GM18498 (cell line): ENCODE results near the gene KDM4C.

ENCODE experiments used
- ATAC-seq: cut with Tn5 transposase; IDR thresholded peaks from one replicate; pipeline ENCODE4 v1.9.1; 2021; ENCODE audit warnings: mild to moderate bottlenecking, moderate library complexity; ENCODE audit not compliant: unreplicated experiment

Gene KDM4C

GRCh38 chr9:6852243-6852963, 94.6 kb downstream of the KDM4C start:
- ATAC-seq, result no peak

GRCh38 chr9:6855860-6856259, 98.1 kb downstream of the KDM4C start:
- ATAC-seq, result no peak

GRCh38 chr9:6864102-6864501, 106.3 kb downstream of the KDM4C start:
- no peak for ATAC-seq

DNA sequence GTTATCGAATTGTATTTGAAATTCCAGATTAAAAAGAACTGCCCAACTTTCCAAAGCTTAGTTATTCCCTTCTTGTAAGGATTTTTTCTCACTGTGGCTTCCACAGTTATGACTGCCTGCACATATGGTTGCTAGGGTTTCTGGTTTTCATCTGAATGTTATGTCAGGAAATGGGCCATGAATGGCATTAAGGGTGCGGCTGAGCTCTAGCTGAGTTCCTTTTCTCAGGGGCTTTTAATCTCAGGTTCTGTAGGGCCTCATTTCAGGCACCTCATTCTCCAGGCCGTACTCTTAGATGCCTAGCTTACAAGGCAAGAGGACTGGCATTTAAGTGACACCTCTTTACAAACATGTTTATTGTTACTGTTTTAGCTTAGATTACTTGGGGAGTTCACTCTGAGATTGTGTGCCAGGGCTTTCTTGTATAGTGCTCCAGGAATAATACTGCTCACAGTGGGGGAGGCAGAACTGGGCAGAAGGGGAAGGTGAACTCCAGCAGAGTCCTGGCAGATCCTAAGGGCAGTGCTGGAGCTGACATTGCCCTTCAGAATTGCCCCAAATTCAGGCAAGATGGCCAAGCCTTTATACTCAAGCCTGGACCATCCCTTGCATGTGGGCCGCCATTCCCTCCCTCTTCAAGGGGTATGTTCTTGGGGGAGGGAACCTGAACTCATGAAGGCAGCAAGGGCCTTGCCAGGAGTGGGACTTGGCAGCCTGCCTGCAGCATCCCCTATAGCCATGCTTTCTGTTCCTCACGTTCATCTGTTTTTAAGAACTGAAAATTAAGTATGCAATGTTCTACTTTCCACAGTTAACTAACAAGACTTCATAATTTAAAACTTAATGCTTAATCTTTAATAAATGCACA, 111.5 kb downstream of the KDM4C start:
- no peak for ATAC-seq

DNA sequence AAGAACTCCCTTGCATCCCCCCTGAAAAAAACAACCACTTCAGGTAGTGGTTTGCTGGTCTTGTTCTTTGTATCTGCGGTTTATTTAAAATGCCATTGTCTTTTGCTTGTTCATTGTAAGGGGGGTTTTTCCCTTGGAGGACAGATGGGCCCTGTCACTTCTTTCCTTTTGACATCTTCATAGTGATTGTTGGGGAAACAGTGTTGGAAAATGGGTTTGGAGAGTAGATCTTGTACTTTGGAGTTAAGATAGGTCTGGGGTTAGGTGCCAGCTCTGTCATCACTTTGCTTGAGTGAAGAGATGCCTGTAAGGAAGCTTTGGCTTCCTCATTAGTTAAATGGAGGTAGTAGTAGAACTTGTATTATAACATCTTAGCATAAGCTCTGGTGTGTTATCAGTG, 112.4 kb downstream of the KDM4C start:
- ATAC-seq, result no peak

DNA sequence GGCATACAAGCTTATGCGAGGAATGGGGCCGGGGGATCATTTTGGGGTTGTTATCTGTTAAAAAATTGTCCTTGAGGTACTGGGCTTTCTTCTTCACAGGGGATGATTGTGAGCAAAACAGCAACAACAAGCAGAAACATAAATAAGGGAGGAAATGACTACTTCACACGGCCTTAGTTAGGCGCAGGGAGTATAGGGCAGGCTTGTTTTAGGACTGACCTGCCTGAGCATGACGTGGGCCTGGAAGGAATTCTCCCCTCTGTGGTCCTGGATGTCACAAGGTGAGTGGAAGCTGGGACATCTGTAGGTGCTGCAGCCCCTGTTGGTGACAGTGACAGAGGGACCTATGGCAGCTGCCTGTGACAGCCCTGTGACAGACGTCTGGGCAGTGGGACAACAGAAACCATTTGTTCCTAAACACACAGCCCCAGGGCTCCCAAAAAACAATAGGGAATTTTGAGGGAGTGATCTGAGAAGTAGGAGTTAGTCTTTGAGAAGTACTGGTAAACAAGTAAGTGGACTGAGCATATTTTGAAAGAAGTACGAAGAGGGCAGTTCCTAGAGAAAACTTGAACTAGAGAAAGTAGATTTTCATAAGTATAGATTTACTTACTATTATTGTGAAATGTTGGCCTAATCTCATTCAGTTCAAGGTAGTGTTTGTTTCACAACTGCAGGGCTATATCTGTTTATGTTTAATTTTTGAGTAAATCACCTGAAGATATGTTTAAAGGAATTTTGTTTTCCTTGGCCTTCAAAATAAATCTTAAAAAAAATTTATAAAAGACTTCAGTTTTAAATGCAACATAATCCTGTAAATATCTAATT, 113.1 kb downstream of the KDM4C start:
- no peak for ATAC-seq

DNA sequence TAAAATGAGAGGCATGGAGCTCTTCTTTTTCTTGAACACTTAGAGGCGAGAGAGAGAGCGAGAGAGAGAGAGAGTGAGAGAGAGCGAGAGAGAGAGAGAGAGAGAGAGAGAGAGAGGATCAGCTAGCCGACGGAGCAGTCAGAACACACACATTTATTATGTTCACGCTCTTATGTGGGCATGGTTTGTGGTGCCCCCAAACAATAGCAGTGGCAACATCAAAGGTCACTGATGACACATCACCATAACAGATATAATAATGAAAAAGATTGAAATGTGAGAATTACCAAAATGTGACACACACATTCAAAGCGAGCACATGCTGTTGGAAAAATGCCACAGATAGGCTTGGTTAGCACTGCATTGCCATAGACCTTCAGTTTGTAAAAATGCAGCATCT, 116.1 kb downstream of the KDM4C start:
- ATAC-seq, result no peak

DNA sequence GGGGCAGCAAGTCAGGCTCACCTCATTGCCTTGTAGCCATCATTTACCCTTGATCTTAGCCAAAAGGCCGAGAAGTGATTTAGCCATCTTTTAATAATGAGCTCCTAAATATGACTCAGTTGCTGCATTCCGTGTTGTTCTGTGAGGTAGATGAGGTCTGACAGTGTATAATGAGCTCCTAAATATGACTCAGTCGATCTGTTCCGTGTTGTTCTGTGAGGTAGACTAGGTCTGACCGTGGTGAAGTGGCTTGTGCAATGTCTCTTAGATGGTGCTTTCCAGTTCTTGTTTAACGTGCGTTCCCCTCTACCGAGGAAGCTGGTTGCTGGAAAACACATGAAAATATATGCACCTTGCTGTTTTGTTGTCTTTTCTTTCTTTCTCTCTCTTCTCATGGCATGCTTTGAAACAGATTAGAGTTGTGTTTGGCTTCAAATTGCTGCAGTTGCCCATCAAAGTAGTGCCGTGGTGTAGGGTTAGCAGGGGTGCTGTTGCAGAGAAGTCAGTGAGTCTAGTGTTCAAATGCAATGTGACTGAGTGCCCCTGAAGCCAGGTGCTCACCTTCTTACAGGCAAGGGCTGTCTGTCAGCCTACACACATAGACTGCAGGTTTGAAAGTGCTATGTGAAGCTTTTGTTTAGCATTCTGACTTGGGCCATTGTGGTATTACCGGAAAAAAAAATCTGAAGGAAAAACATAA, 118.6 kb downstream of the KDM4C start:
- no peak for ATAC-seq

- no peak for ATAC-seq
These were observed 119.9 kb downstream of the KDM4C start for GRCh38 chr9:6877671-6878161.

GRCh38 chr9:6880626-6881025, 122.9 kb downstream of the KDM4C start:
- no peak for ATAC-seq

DNA sequence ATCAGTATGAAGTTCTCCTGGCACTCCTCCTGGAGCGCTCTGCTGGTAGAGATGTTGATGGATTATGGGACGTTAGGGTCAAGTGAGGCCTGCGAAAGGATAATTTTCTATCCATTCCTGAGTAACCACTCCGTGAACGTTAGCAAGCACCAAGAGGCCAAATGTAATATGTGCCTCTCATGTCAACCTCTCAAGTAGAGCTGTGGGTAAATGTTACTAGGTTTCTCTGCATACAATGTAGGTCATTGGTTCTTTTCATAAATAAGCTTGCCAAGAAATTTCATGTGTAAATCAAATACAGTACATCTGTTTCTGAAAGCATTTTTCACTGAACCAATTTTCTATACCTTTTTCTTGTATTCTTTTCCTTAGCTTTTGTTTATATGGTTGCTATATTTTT, 126.3 kb downstream of the KDM4C start:
- no peak for ATAC-seq

DNA sequence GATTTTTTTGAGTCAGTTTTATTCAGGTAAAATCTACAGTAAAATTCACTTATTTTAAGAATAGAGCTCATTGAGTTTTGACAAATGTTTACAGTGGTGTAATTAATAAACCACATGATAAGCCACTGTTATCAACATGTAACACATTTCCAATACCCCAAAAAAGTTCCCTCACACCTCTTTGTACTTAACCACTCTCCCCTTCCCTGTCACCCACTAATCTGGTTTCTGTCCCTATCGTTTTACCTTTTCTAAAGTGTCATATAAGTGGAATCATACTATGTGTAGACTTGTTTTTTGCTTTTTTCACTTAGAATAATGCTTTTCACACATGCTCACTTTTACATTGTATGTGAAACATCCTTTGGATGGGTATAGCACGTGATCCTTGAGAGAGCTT, 127.2 kb downstream of the KDM4C start:
- no peak for ATAC-seq

- no peak for ATAC-seq
These were observed 129.3 kb downstream of the KDM4C start for GRCh38 chr9:6887051-6887450.

DNA sequence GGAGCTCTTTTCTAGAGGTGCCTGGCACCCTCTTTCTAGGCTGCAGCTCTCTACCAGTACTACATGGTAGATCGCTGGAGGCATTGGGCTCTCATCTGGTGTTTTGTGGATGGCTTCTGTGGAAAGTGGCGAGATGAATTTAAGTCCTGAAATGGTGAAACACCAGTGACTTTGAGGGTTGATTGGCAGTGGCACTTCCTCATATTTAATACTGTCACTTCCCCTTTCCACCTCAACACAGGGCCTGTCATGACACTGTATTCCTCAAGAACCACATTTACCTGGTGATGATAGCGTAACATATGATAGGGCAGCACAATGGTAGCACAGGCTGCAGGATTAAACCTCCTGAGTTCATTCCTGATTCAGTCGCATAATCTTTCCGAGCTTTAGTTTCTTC, 132.1 kb downstream of the KDM4C start:
- no peak for ATAC-seq

DNA sequence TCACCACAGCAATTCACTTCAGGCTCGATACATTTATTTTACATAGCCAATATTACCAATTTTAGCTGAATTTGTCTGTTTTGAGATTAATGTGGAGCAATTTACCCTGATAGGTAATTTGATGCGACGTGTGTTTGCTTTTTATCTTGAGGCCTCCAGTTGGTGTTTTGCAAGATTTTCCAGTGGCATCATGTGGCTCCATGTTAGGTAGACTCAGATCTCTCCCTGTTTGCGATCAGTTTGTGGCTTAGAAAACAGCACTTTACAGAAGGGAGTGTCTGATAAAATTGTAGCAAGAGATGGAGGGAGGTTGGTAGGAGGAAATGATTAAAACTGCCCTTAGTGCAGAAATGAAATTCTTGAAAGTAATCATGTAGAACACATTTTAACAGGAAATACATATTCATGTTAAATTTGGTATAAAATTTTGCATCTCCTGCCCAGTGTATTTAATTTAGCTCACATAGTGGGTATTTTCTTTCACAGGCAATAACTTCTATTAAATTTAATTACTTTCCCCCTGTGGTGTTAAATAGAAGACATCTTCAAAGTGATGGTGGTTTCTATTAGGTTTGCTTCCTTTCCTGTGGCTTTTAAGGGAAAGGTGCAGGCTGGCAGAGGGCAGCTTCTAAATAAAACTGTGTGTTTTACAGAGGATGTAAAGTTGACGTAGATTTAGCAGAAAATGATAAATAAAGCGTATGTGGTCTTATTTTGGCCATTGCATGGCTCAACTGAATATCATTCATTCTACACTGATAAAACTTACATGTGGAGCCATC, 135.8 kb downstream of the KDM4C start:
- ATAC-seq, result peak; percentile 39

GRCh38 chr9:6894135-6894534, 136.4 kb downstream of the KDM4C start:
- peak; percentile 88 for ATAC-seq

- no peak for ATAC-seq
These were observed 138.0 kb downstream of the KDM4C start for GRCh38 chr9:6895754-6896153.

- no peak for ATAC-seq
These were observed 138.8 kb downstream of the KDM4C start for GRCh38 chr9:6896562-6896961.

DNA sequence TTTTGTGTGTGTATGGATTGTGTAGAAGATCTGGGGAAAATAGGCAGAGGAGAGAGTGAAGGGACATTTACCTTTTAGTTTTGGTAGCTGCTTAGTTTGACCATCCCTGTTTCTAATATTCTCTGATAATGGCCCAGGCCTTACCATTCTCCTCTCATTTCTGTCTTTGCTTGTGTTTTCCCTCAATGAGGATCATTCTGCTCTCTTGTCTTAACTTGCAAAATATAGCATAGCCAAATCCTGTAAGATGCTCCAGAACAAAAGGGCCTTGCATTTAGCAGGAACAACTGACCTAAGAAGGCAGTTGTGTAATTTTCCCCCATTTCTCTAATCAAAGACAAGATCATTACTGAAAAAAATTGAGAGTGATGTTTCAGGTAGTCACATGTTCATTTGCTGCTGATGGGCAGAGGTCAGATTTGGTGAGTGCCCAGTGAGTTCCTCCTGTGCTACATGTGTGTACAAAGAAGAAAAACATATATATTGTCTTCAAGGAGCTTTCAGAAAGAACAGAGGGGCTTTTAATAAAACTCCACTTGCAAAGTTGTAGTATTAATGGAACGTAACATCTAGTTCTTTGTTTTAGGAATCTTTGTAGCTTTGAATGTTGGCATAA, 139.5 kb downstream of the KDM4C start:
- ATAC-seq, result no peak
